Sigmoid colon (tissue), 4 donors: ENCODE results near the gene PRAMEF9.
"Not testable (repeated sequence)": the region's sequence is repeated elsewhere in the genome, so short reads cannot be mapped to it uniquely, and the experiment has no call there.

Experiments used
- CTCF ChIP-seq, 4 experiments: fragments of 450-650 bp in 3 of 4; fragments of 200-600 bp in 1 of 4; IDR thresholded peaks; one replicate each; pipeline ENCODE4 v1.5.1; 2016 to 2019; ENCODE audit warnings: antibody characterized with exemption in 4 of 4, mild to moderate bottlenecking in 3 of 4, moderate library complexity in 2 of 4
- EP300 ChIP-seq, 4 donors: sonication (generic); formaldehyde crosslinking; IDR thresholded peaks; one replicate each; pipeline ENCODE4 v1.6.1; 2017; ENCODE audit warnings: antibody characterized with exemption in 4 of 4
- POLR2A ChIP-seq, 2 donors: fragments of 450-650 bp; IDR thresholded peaks; one replicate each; pipeline ENCODE4 v1.6.1; 2016; ENCODE audit warnings: antibody characterized with exemption in 2 of 2, mild to moderate bottlenecking in 2 of 2, moderate library complexity in 2 of 2
- POLR2AphosphoS5 ChIP-seq, 4 donors: sonication (generic); formaldehyde crosslinking; IDR thresholded peaks; one replicate each; pipeline ENCODE4 v1.6.1; 2017; ENCODE audit warnings: antibody characterized with exemption in 4 of 4

- TF ChIP-seq POLR2A, CTCF, EP300, POLR2AphosphoS5 (IDR thresholded peaks at IDR 0.05): not testable (repeated sequence)
Measured at GRCh38 chr1:13222788-13223187, 51.1 kb downstream of the PRAMEF9 start.
